ENCODE data around the gene ZNF30.
"Not testable (repeated sequence)": the region's sequence is repeated elsewhere in the genome, so short reads cannot be mapped to it uniquely, and the experiment has no call there.

ZNF30 gene

DNA sequence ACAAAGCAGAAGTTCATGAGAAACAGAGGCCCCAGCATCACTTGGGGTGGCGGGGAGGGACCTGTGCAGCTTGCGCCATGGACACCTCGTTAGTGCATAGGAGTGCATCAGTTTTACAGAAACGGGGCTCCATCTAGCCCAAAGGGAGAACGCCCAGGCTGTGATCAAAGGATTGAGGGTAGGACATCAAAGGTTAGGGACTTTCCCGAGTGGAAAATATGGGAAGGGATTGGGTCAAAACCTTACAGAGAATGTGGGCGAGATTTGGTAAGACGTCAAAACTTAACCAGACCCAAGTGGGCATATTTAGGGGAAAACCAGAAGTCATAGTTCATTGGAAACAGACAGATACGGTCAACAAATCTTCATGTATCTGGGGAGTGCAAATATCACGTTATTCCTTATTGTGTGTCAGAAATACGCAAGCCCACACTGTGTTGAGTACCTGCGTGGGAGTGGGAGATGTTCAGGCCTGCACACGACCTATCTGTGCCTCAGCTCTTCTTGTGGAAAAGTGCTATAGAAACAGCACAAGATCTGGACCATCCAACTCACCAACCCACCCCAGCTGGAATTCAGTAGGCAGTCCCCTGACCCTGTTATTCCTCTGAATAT, 64.0 kb downstream of the ZNF30 start:
- no peak for DNase-seq

DNA sequence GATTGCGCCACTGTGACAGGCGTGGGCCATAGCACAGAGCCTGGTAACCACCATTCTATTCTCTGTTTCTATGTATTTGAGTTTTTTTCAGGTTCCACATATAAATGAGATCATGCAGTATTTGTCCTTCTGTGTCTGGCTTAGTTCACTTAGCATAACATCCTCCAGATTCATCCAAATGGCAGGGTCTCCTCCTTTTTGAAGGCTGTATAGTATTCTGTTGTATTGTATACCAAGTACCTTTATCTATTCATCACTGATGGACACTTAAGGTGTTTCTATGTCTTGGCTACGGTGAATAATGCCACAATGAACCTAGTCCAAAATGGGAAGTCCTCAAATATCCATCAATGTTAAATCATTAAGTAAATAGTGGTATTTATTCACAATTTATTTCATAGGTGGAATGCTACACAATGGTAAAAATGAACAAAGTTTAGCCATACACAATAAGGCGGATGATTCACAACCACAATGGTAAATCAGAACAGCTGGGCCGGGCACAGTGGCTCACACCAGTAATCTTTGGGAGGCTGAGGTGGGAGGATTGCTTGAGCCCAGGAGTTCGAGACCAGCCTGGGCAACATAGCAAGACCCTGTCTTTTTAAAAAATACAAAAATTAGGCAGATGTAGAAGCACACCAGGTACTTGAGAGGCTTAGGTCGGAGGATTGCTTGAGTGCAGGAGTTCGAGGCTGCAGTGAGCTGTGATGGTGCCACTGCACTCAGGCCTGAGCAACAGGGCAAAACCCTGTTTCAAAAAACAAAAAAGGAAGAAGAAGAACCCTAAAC, 65.0 kb downstream of the ZNF30 start:
- DNase-seq: no peak

DNA sequence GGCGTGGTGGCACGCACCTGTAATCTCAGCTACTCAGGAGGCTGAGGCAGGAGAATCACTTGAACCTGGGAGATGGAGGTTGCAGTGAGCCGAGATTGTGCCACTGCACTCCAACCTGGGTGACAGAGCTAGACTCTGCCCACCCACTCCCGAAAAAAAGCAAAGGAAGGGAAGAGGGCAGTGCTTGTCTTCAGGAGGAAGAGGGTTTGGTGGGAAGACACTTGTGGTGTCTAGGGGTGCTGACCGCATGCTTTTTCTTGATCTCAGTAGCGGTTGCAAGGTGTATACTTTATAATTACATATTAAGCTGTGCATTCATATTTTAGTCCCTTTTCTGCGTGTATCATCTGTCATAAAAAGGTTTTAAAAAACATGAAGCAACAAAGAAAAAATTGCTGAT, 65.9 kb downstream of the ZNF30 start:
- DNase-seq: not testable (repeated sequence)

DNA sequence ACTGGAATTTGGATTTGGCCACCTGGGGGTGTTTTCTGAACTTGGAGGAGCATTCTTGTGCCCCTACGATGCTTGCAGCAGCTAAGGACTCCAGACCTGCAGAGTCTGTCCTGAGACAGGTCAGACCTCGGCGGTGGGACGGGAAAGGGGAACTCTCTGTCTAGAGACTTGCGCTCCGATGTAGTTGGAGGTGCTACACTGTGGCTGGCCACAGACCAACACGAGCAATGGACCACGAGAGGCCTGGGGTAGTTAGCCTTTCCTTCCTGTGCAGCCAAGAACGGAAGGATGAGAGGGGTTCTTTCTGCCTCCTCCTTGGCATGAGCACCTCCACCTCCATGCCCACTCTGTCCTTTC, 67.6 kb downstream of the ZNF30 start:
- no peak for DNase-seq
